Measurements from ENCODE around the gene CR1. TPM values are rescaled to one million over a fixed set of nuclear protein-coding genes. Genes with fewer than 3 reads are reported as not detected.

CR1 gene
- polyA plus RNA-seq, 1 donor (not counting 4 experiments of a cell fraction or from before 2014, with no cell fraction given), result 0.09 TPM

DNA sequence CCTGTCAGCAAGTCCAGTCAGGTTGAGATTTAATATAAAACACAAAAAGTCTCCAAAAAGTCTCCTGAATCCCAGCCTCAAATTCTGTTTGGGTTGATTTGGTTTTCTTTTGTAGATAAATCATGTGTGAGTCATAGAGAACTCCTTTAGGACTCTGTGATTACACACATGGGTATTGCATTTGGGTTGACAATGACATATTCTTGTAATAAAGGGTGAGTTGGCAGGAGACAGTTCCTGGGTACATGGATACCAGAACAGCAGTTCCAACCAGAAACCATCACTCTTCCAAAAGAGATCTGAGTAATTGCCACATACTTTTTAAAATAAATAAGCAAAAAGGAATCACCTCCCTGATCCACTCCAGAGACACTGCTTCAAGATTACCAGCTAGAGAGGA is 32.9 kb upstream of the CR1 start:
- Histone ChIP-seq H3K79me2 (ENCODE audit: control insufficient read depth, insufficient read depth, low read length) (no peaks in the 10 kb centered on the region), H4K20me1 (ENCODE audit: control insufficient read depth, extremely low read depth, insufficient read depth, low read length) (no peaks in the 10 kb centered on the region), H3K27me3 (ENCODE audit: control insufficient read depth, extremely low read depth, insufficient read depth, low read length) (peaks cover 31% of the 10 kb centered on the region), H3K4me3 (ENCODE audit: control insufficient read depth in 2 of 3, extremely low read depth in 1 of 3, insufficient read depth in 2 of 3, low read depth in 1 of 3, low read length in 3 of 3) (no peak overlapping the region), H3K9me1 (ENCODE audit: control insufficient read depth, extremely low read depth, insufficient read depth, low read length) (no peaks in the 10 kb centered on the region), H3K4me2 (ENCODE audit: control insufficient read depth, extremely low read depth, insufficient read depth, low read depth, low read length) (no peak overlapping the region), H2AFZ (ENCODE audit: control insufficient read depth, low read length) (no peak overlapping the region), H3K9ac (ENCODE audit: control insufficient read depth, extremely low read depth, insufficient read depth, low read length) (no peak overlapping the region), H3K27ac (ENCODE audit: control insufficient read depth, insufficient read depth, low read length) (no peak overlapping the region), H3K9me3 (ENCODE audit: control insufficient read depth, low read depth, low read length) (no peaks in the 10 kb centered on the region), H3K4me1 (ENCODE audit: control insufficient read depth, extremely low read depth, insufficient read depth, low read length) (no peaks in the 10 kb centered on the region), H3K36me3 (ENCODE audit: control insufficient read depth in 2 of 2, extremely low read depth in 1 of 2, insufficient read depth in 2 of 2, low read length in 2 of 2) (no peaks in the 10 kb centered on the region)
- TF ChIP-seq EZH2 (IDR thresholded peaks at IDR 0.05; ENCODE audit: low read length), result no peak
- TF ChIP-seq, protein P1, sequence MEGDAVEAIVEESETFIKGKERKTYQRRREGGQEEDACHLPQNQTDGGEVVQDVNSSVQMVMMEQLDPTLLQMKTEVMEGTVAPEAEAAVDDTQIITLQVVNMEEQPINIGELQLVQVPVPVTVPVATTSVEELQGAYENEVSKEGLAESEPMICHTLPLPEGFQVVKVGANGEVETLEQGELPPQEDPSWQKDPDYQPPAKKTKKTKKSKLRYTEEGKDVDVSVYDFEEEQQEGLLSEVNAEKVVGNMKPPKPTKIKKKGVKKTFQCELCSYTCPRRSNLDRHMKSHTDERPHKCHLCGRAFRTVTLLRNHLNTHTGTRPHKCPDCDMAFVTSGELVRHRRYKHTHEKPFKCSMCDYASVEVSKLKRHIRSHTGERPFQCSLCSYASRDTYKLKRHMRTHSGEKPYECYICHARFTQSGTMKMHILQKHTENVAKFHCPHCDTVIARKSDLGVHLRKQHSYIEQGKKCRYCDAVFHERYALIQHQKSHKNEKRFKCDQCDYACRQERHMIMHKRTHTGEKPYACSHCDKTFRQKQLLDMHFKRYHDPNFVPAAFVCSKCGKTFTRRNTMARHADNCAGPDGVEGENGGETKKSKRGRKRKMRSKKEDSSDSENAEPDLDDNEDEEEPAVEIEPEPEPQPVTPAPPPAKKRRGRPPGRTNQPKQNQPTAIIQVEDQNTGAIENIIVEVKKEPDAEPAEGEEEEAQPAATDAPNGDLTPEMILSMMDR (optimal IDR thresholded peaks at IDR 0.05 in 1 of 3, IDR thresholded peaks at IDR 0.05 in 1 of 3, conservative IDR thresholded peaks at IDR 0.05 in 1 of 3; ENCODE audit: extremely low read depth in 1 of 3, insufficient read depth in 2 of 3, low read length in 3 of 3), result no peak
- no peak for FAIRE-seq
- no peak for DNase-seq (ENCODE audit: low read depth, low spot score)
- dilution Hi-C loops (cut with MboI; ENCODE audit: extremely low pct_ligation_motif_present, low sequenced_read_pairs), result no loop called here

DNA sequence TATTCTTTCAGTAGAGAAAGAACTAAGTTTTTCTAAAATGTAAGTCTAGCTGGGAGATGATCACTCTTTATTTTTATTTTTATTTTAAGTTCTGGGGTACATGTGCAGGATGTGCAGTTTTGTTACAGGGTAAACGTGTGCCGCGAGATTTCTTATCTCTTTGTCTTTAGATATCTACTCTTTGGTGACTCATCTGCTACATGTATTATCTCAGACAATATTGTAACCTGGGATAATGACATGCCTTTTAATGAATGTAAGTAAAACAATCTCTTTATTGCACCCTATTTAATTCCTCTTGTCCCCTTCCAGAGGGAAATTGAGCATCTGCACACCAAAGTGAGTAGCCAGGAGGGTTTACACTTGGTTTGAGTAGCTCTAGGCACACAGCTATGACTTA is 32.4 kb upstream of the CR1 start:
- no peak overlapping the region for H3K4me3 ChIP-seq (ENCODE audit: control insufficient read depth in 2 of 3, extremely low read depth in 1 of 3, insufficient read depth in 2 of 3, low read depth in 1 of 3, low read length in 3 of 3)
- DNase-seq (ENCODE audit: low read depth, low spot score) (no peak), FAIRE-seq (no peak)
- H3K4me2 ChIP-seq (ENCODE audit: control insufficient read depth, extremely low read depth, insufficient read depth, low read depth, low read length), result no peak overlapping the region
- no peaks in the 10 kb centered on the region for H3K9me1 ChIP-seq (ENCODE audit: control insufficient read depth, extremely low read depth, insufficient read depth, low read length)
- H3K36me3 ChIP-seq (ENCODE audit: control insufficient read depth in 2 of 2, extremely low read depth in 1 of 2, insufficient read depth in 2 of 2, low read length in 2 of 2), result no peaks in the 10 kb centered on the region
- no peaks in the 10 kb centered on the region for H3K9me3 ChIP-seq (ENCODE audit: control insufficient read depth, low read depth, low read length)
- H4K20me1 ChIP-seq (ENCODE audit: control insufficient read depth, extremely low read depth, insufficient read depth, low read length), result no peaks in the 10 kb centered on the region
- no peaks in the 10 kb centered on the region for H3K4me1 ChIP-seq (ENCODE audit: control insufficient read depth, extremely low read depth, insufficient read depth, low read length)
- no peaks in the 10 kb centered on the region for H3K79me2 ChIP-seq (ENCODE audit: control insufficient read depth, insufficient read depth, low read length)
- H3K9ac ChIP-seq (ENCODE audit: control insufficient read depth, extremely low read depth, insufficient read depth, low read length), result no peak overlapping the region
- no peak overlapping the region for H3K27ac ChIP-seq (ENCODE audit: control insufficient read depth, insufficient read depth, low read length)
- TF ChIP-seq EZH2 (IDR thresholded peaks at IDR 0.05; ENCODE audit: low read length), result no peak
- TF ChIP-seq, protein P1 (optimal IDR thresholded peaks at IDR 0.05 in 1 of 3, IDR thresholded peaks at IDR 0.05 in 1 of 3, conservative IDR thresholded peaks at IDR 0.05 in 1 of 3; ENCODE audit: extremely low read depth in 1 of 3, insufficient read depth in 2 of 3, low read length in 3 of 3), result no peak
- dilution Hi-C loops (cut with MboI; ENCODE audit: extremely low pct_ligation_motif_present, low sequenced_read_pairs), result no loop called here
- no peak overlapping the region for H2AFZ ChIP-seq (ENCODE audit: control insufficient read depth, low read length)
- H3K27me3 ChIP-seq (ENCODE audit: control insufficient read depth, extremely low read depth, insufficient read depth, low read length), result peaks cover 36% of the 10 kb centered on the region

All from keratinocyte (primary cell).